NCI-H510A treated with DMSO at 0.1 percent for 48 hours (cell line): Measurements from ENCODE around the gene THBS4.

ENCODE experiments used
- DNase-seq: peaks from one replicate; lab custom pipeline; 2025; lab: John Stamatoyannopoulos, UW

THBS4 gene

GRCh38 chr5:80116465-80116864 lies 81.3 kb downstream of the THBS4 start:
- DNase-seq: no peak

- no peak for DNase-seq
Observed at GRCh38 chr5:80117446-80117845, 82.3 kb downstream of the THBS4 start.

- no peak for DNase-seq
Observed at GRCh38 chr5:80119372-80119771, 84.2 kb downstream of the THBS4 start.

GRCh38 chr5:80122579-80122978 lies 87.4 kb downstream of the THBS4 start:
- DNase-seq: no peak

GRCh38 chr5:80124121-80124918 lies 89.2 kb downstream of the THBS4 start:
- no peak for DNase-seq

- DNase-seq: no peak
Observed at GRCh38 chr5:80125022-80125961, 90.1 kb downstream of the THBS4 start.

- no peak for DNase-seq
Observed at GRCh38 chr5:80125962-80126480, 90.9 kb downstream of the THBS4 start.

GRCh38 chr5:80127116-80127552 lies 92.0 kb downstream of the THBS4 start:
- no peak for DNase-seq

GRCh38 chr5:80128141-80128540 lies 93.0 kb downstream of the THBS4 start:
- DNase-seq: no peak

GRCh38 chr5:80129146-80129545 lies 94.0 kb downstream of the THBS4 start:
- DNase-seq: no peak
